ENCODE data around the gene EEF1AKMT4. TPM values are rescaled to one million over a fixed set of nuclear protein-coding genes. Genes with fewer than 3 reads are reported as not detected.
"Not testable (repeated sequence)": the region's sequence is repeated elsewhere in the genome, so short reads cannot be mapped to it uniquely, and the experiment has no call there.

Gene EEF1AKMT4
- total and polyA plus RNA-seq, 8 donors, result 1.8 to 5.3 (median 2.9) TPM

GRCh38 chr3:184261270-184261853 lies 11.9 kb downstream of the EEF1AKMT4 start, which contains the start of gene CAMK2N2:
Gene CAMK2N2 (minus strand): TSS chr3:184261553. CDS start chr3:184261285, 268 bp downstream.
- FAIRE-seq (no peak), DNase-seq (peak; percentile 94 to 99 (median 98)), ATAC-seq (peak; percentile 78 to 91 (median 84))
- Histone ChIP-seq H3K27ac (peak within 1 kb of the TSS; percentile 86 to 92 (median 90)), H3K27me3 (no peaks in the 10 kb centered on the region), H3K36me3 (no peaks in the 10 kb centered on the region), H3K4me1 (no peaks in the 10 kb centered on the region), H3K9me3 (no peaks in the 10 kb centered on the region), H3K4me3 (peak within 1 kb of the TSS; percentile 31 to 78 (median 61))
- WGBS, 2 donors, result 1% methylated on average over 21 to 67 of the region's 67 CpGs
- TF ChIP-seq, protein P1, sequence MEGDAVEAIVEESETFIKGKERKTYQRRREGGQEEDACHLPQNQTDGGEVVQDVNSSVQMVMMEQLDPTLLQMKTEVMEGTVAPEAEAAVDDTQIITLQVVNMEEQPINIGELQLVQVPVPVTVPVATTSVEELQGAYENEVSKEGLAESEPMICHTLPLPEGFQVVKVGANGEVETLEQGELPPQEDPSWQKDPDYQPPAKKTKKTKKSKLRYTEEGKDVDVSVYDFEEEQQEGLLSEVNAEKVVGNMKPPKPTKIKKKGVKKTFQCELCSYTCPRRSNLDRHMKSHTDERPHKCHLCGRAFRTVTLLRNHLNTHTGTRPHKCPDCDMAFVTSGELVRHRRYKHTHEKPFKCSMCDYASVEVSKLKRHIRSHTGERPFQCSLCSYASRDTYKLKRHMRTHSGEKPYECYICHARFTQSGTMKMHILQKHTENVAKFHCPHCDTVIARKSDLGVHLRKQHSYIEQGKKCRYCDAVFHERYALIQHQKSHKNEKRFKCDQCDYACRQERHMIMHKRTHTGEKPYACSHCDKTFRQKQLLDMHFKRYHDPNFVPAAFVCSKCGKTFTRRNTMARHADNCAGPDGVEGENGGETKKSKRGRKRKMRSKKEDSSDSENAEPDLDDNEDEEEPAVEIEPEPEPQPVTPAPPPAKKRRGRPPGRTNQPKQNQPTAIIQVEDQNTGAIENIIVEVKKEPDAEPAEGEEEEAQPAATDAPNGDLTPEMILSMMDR (IDR thresholded peaks at IDR 0.05), result no peak
- intact Hi-C loops (cut with DNase I), result no loop called here

DNA sequence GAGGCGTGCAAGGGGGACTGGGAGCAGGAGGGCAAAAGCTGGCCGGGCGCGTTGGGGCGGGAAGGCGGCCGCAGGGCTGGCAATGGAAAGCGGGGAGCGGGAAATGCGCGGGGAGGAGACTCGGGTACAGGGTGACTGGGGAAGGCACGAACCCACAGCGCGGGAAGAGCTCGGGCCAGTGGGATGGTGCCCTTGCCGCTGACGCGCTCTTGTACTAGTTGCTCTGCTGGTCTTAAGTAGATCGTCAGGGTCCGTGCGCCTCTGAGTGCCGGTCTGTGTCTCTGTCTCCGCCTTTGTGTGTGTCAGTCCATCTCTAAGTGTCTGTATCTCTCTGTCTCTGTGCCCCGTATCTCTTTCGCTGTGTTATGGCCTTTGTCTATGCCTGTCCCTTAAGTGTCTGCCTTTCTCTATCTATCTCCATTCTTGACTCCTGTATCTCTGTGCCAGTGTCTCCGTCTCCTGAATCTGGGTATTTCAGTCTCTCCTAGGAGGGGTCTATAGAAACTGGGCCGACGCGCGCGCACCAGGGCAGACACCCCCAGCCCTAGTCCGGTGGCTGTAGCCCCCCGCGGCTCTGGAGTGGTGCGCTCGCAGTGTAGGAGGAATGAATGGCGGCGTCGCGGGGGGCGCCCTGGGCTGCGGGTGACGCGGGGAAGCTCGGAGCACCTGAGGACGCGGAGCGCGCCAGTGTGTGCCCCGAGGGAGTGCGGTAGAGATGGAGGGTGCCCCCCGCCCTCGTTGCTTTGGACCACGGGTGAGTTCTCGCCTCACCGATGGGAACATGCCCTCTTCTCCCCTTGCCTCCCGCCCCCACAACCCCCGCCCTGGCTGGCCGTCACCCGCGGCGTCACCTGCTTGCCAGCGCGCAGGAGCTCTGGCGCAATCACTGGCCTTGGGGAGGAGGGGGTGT lies 12.6 kb downstream of the EEF1AKMT4 start:
- peak overlapping the region; percentile 86 to 92 (median 90) for H3K27ac ChIP-seq
- DNase-seq, result peak; percentile 87 to 96 (median 94)

GRCh38 chr3:184262764-184263179 lies 13.3 kb downstream of the EEF1AKMT4 start:
- TF ChIP-seq, protein P1 (IDR thresholded peaks at IDR 0.05), result no peak
- FAIRE-seq (no peak), ATAC-seq (no peak), DNase-seq (no peak)
- Histone ChIP-seq H3K27ac (peak overlapping the region; percentile 86 to 92 (median 90)), H3K36me3 (no peaks in the 10 kb centered on the region), H3K9me3 (no peaks in the 10 kb centered on the region), H3K27me3 (no peaks in the 10 kb centered on the region), H3K4me3 (peak overlapping the region in 2 of 4 donors; percentile 69 to 78), H3K4me1 (no peaks in the 10 kb centered on the region)
- intact Hi-C loops (cut with DNase I), result no loop called here
- 12 to 14% methylated on average over 15 of the region's 15 CpGs for WGBS, 2 donors

More for the DNA sequence above, 12.6 kb downstream of the EEF1AKMT4 start:
- Histone ChIP-seq H3K4me1 (no peaks in the 10 kb centered on the region), H3K9me3 (no peaks in the 10 kb centered on the region), H3K36me3 (no peaks in the 10 kb centered on the region), H3K4me3 (peak overlapping the region; percentile 18 to 78 (median 61)), H3K27me3 (no peaks in the 10 kb centered on the region)
- TF ChIP-seq, protein P1 (IDR thresholded peaks at IDR 0.05), result no peak
- intact Hi-C loops (cut with DNase I), result no loop called here
- FAIRE-seq, result no peak
- 1 to 2% methylated on average over 51 to 66 of the region's 66 CpGs for WGBS, 2 donors
- ATAC-seq, result peak; percentile 71 to 79 (median 74)

DNA sequence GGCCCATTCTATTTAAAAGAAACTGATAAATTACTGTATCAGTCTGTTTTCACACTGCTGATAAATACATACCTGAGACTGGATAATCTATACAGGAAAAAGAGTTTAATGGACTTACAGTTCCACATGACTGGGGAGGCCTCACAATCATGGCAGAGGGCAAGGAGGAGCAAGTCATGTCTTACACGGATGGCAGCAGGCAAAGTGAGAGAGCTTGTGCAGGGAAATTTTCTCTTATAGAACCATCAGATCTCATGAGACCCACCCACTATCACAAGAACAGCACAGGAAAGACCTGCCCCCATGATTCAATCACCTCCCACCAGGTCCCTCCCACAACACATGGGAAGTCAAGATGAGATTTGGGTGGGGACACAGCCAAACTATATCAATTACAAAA lies 17.8 kb downstream of the EEF1AKMT4 start:
- H3K9me3 ChIP-seq; H3K4me3 ChIP-seq; H3K27me3 ChIP-seq; DNase-seq; H3K27ac ChIP-seq; FAIRE-seq; H3K36me3 ChIP-seq; intact Hi-C loops (cut with DNase I); H3K4me1 ChIP-seq; ATAC-seq: not testable (repeated sequence)
- WGBS, 2 donors, result 100% methylated on average over 1 of the region's 1 CpG

DNA sequence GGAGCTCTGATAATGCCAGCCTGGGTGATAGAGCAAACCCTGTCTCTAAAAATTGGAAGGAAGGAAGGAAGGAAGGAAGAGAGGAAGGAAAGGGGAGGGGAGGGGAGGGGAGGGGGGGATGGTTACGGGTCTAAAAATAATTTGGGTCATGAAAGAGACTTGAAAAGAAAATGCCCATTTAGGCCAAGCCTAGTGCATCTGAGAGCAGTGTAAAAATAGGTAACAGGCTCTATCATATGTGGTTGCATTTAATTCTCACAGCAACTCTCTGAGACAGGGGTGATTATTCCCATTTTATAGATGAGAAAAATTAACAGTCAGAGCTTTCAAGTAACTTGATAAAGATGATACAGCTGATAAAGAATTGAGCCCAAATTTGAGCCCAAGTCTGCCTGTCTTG lies 22.8 kb downstream of the EEF1AKMT4 start:
- intact Hi-C loops (cut with DNase I), result no loop called here
- H3K27ac ChIP-seq, result no peak overlapping the region
- 55 to 71% methylated on average over 1 of the region's 1 CpG for WGBS, 2 donors
- H3K9me3 ChIP-seq, result no peaks in the 10 kb centered on the region
- no peaks in the 10 kb centered on the region for H3K27me3 ChIP-seq
- no peak for DNase-seq
- no peaks in the 10 kb centered on the region for H3K4me1 ChIP-seq
- H3K36me3 ChIP-seq, result no peaks in the 10 kb centered on the region
- TF ChIP-seq, protein P1 (IDR thresholded peaks at IDR 0.05), result no peak
- no peak overlapping the region for H3K4me3 ChIP-seq
- FAIRE-seq, result no peak
- no peak for ATAC-seq
